Endothelial cell of umbilical vein (primary cell): Measurements from ENCODE around the gene NBEAL2.

Experiments used
- CTCF ChIP-seq, 2 donors: IDR thresholded peaks; 1 replicate in 1 of 2; 2 replicates in 1 of 2; pipeline ENCODE4 v1.5.1; 2011; ENCODE audit warnings: low read length in 2 of 2, mild to moderate bottlenecking in 2 of 2, moderate library complexity in 2 of 2, control low read depth in 1 of 2, inconsistent platforms in 1 of 2, low read depth in 1 of 2; ENCODE audit not compliant: insufficient read depth in 1 of 2; ENCODE audit errors: extremely low read depth in 1 of 2
- EZH2 ChIP-seq: IDR thresholded peaks from 2 replicates; pipeline ENCODE4 v1.6.1; 2012; ENCODE audit warnings: borderline replicate concordance, low read depth, mild to moderate bottlenecking, moderate library complexity, low read length, inconsistent platforms; ENCODE audit not compliant: severe bottlenecking
- FOS ChIP-seq: IDR thresholded peaks from 2 replicates; pipeline ENCODE4 v1.6.1; 2011; ENCODE audit warnings: mild to moderate bottlenecking, low read length, moderate library complexity, borderline replicate concordance; ENCODE audit not compliant: insufficient read depth
- MYC ChIP-seq: IDR thresholded peaks from one replicate; pipeline ENCODE4 v1.6.1; 2011; ENCODE audit warnings: mild to moderate bottlenecking, low read depth, low read length
- POLR2AphosphoS5 ChIP-seq: IDR thresholded peaks from 2 replicates; pipeline ENCODE4 v1.6.1; 2012; ENCODE audit warnings: low read depth, mild to moderate bottlenecking, control low read depth, low read length, moderate library complexity; ENCODE audit not compliant: insufficient read depth
- TF ChIP-seq, protein P1 (sequence below): IDR thresholded peaks from 2 replicates; pipeline ENCODE4 v1.6.1; 2011; ENCODE audit not compliant: insufficient read depth, insufficient read length

DNA sequence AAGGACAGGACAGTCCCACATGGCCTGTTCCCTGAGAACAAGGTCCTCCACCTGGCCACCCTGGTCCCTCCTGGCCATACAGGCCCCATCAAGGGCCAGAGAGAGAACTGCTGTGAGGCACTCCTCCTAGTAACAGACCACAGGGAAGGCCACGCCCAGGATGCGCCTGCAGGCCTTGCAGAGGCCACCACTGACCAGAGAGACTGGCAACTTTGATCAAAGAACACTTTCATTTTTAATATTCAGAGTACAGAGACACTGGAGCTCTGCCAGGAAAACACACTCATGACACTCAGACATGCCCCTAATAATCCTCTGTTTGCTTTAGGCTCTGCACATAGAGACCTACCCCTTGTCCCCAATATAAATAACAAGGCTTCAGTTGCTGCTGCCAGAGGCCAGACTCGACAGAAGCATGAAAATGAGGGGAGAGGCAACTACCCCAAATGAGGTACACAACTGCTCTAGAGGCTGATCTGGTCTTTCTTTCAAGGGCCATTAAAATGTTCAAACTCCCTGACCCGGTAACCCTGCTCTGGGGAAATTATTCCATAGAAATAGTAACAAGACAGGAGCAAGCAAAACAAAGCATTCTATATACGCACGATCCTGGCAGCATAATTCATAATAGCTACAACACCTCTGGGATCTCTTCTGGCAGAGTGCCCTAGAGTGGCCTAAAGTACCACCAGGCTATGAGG lies 47.7 kb upstream of the NBEAL2 start:
- no peak for TF ChIP-seq CTCF (IDR thresholded peaks at IDR 0.05; ENCODE audit: extremely low read depth in 1 of 2, insufficient read depth in 1 of 2, low read depth in 1 of 2, low read length in 2 of 2)
- no peak for TF ChIP-seq EZH2
- TF ChIP-seq, protein P1, sequence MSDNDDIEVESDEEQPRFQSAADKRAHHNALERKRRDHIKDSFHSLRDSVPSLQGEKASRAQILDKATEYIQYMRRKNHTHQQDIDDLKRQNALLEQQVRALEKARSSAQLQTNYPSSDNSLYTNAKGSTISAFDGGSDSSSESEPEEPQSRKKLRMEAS, result no peak
- no peak for TF ChIP-seq MYC
- TF ChIP-seq FOS, result no peak
- TF ChIP-seq POLR2AphosphoS5, result no peak
